ENCODE results near the gene MYRIP.

Gene MYRIP

GRCh38 chr3:39919281-39919680 is 109.9 kb downstream of the MYRIP start:
- WGBS, 2 experiments: 95 to 100% methylated on average over 2 of the region's 2 CpGs
- no peaks in the 10 kb centered on the region for H3K4me1 ChIP-seq (ENCODE audit: control insufficient read depth, insufficient read depth, low read length)
- no peaks in the 10 kb centered on the region for H3K9me3 ChIP-seq (ENCODE audit: control insufficient read depth, low read length)
- no peak overlapping the region for H3K27ac ChIP-seq (ENCODE audit: insufficient read depth, low read depth, low read length, poor library complexity, severe bottlenecking)
- H3K36me3 ChIP-seq (ENCODE audit: control insufficient read depth, insufficient read depth, low read length): no peaks in the 10 kb centered on the region
- H3K27me3 ChIP-seq (ENCODE audit: control insufficient read depth, insufficient read depth, low read length, poor library complexity, severe bottlenecking): no peaks in the 10 kb centered on the region
- H3K4me3 ChIP-seq (ENCODE audit: insufficient read depth, low read depth, low read length): no peak overlapping the region

GRCh38 chr3:39920271-39920670 is 110.9 kb downstream of the MYRIP start:
- 100% methylated on average over 1 of the region's 1 CpG for WGBS, 2 experiments
- no peaks in the 10 kb centered on the region for H3K4me1 ChIP-seq (ENCODE audit: control insufficient read depth, insufficient read depth, low read length)
- H3K4me3 ChIP-seq (ENCODE audit: insufficient read depth, low read depth, low read length): no peak overlapping the region
- H3K27ac ChIP-seq (ENCODE audit: insufficient read depth, low read depth, low read length, poor library complexity, severe bottlenecking): no peak overlapping the region
- H3K27me3 ChIP-seq (ENCODE audit: control insufficient read depth, insufficient read depth, low read length, poor library complexity, severe bottlenecking): no peaks in the 10 kb centered on the region
- no peaks in the 10 kb centered on the region for H3K36me3 ChIP-seq (ENCODE audit: control insufficient read depth, insufficient read depth, low read length)
- H3K9me3 ChIP-seq (ENCODE audit: control insufficient read depth, low read length): no peaks in the 10 kb centered on the region

DNA sequence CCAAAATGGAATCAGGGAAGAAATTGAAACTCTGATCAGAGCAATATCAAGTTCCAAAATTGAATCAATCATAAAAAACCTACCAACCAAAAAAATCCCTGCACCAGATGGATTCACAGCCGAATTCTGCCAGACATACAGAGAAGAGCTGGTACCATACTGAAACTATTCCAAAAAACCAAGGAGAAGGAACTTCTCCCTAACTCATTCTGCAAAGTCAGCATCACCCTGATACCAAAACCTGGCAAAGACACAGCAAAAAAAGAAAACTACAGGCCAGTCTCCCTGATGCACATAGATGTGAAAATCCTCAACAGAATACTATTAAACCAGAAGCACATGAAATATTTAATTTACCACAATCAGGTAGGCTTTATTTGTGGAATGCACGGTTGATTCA is 118.1 kb downstream of the MYRIP start:
- H3K27me3 ChIP-seq (ENCODE audit: control insufficient read depth, insufficient read depth, low read length, poor library complexity, severe bottlenecking): no peaks in the 10 kb centered on the region
- H3K36me3 ChIP-seq (ENCODE audit: control insufficient read depth, insufficient read depth, low read length): no peaks in the 10 kb centered on the region
- H3K4me1 ChIP-seq (ENCODE audit: control insufficient read depth, insufficient read depth, low read length): no peaks in the 10 kb centered on the region
- no peak overlapping the region for H3K4me3 ChIP-seq (ENCODE audit: insufficient read depth, low read depth, low read length)
- WGBS, 2 experiments: 44 to 89% methylated on average over 1 to 2 of the region's 2 CpGs
- H3K27ac ChIP-seq (ENCODE audit: insufficient read depth, low read depth, low read length, poor library complexity, severe bottlenecking): no peak overlapping the region
- H3K9me3 ChIP-seq (ENCODE audit: control insufficient read depth, low read length): no peaks in the 10 kb centered on the region

DNA sequence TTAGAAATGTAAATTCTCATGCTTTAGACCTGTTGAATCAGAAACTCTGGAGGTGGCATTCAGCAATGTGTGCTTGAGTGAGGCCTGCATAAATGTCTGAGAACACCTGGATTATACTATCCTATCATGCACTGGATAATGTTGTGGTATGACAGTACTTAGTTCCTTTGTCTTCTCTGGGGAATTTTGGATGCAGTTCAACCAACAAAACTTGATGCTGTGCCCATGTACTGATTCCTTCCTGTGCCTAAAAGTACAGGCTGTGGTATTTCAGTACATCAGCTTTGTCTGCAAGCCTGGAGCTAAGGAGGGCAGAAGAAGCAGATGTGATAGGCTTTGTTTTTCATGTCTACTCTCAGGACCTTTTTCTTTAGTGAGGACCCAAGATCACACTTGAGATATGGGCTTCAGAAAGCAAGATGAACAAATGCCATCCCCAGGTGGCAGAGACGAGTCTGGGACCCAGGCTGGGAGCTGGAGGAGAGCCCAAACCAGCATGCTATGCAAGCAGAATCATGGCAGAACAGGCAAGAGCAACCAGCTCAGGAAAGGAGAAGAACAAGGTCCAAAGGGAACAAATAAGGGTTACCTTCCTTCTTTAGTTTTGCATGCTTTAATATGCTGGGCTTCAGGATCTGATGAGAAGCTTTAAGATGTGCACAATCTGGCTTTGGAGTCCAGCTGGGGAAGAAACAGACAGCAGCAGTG is 124.7 kb downstream of the MYRIP start:
- 88 to 91% methylated on average over 1 of the region's 1 CpG for WGBS, 2 experiments
- no peaks in the 10 kb centered on the region for H3K36me3 ChIP-seq (ENCODE audit: control insufficient read depth, insufficient read depth, low read length)
- no peak overlapping the region for H3K27ac ChIP-seq (ENCODE audit: insufficient read depth, low read depth, low read length, poor library complexity, severe bottlenecking)
- H3K9me3 ChIP-seq (ENCODE audit: control insufficient read depth, low read length): no peaks in the 10 kb centered on the region
- H3K27me3 ChIP-seq (ENCODE audit: control insufficient read depth, insufficient read depth, low read length, poor library complexity, severe bottlenecking): no peaks in the 10 kb centered on the region
- no peaks in the 10 kb centered on the region for H3K4me1 ChIP-seq (ENCODE audit: control insufficient read depth, insufficient read depth, low read length)
- no peak overlapping the region for H3K4me3 ChIP-seq (ENCODE audit: insufficient read depth, low read depth, low read length)

DNA sequence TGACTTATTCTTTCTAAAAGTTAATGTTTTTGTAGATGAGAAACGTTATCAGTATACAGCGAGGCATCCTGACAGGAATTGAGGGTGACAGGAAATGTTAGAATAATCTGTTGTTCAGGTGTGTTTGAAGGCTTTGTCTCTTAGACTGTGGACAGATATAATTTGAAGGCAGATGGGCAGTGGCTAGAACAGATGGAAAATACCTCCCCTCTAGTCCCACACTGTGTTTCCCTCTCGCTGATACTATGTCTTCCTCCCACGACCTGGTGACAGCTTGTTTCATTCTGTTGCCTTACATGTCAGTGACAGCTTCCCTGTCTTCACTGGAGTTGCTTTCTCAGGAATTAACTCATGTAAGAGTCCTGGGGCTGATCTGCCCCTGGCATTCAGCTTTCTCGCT is 125.3 kb downstream of the MYRIP start:
- Histone ChIP-seq H3K27me3 (ENCODE audit: control insufficient read depth, insufficient read depth, low read length, poor library complexity, severe bottlenecking) (no peaks in the 10 kb centered on the region), H3K9me3 (ENCODE audit: control insufficient read depth, low read length) (no peaks in the 10 kb centered on the region), H3K4me3 (ENCODE audit: insufficient read depth, low read depth, low read length) (no peak overlapping the region), H3K27ac (ENCODE audit: insufficient read depth, low read depth, low read length, poor library complexity, severe bottlenecking) (no peak overlapping the region), H3K4me1 (ENCODE audit: control insufficient read depth, insufficient read depth, low read length) (no peaks in the 10 kb centered on the region), H3K36me3 (ENCODE audit: control insufficient read depth, insufficient read depth, low read length) (no peaks in the 10 kb centered on the region)
- 90 to 92% methylated on average over 5 of the region's 5 CpGs for WGBS, 2 experiments

DNA sequence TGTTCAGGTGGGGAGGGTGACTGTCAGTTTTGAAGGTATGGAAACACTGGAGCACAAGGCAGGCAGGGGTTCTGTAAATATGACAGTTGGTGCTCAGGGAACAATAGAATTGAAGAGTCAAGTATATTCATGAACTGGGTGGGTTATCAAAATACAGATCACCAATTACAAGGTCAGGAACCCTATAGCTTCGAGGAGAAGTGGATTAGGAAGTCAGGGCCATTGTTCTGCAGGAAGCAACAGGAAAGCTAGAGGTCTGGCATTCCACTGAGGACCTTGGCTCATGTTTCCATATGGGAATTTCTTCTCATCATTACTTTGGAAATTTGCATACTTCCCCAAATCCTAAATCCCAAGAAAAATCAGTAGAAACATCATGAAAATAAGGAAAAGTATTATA is 125.9 kb downstream of the MYRIP start:
- no peak overlapping the region for H3K4me3 ChIP-seq (ENCODE audit: insufficient read depth, low read depth, low read length)
- no peaks in the 10 kb centered on the region for H3K27me3 ChIP-seq (ENCODE audit: control insufficient read depth, insufficient read depth, low read length, poor library complexity, severe bottlenecking)
- no peak overlapping the region for H3K27ac ChIP-seq (ENCODE audit: insufficient read depth, low read depth, low read length, poor library complexity, severe bottlenecking)
- H3K36me3 ChIP-seq (ENCODE audit: control insufficient read depth, insufficient read depth, low read length): no peaks in the 10 kb centered on the region
- H3K4me1 ChIP-seq (ENCODE audit: control insufficient read depth, insufficient read depth, low read length): no peaks in the 10 kb centered on the region
- no peaks in the 10 kb centered on the region for H3K9me3 ChIP-seq (ENCODE audit: control insufficient read depth, low read length)
- 63 to 84% methylated on average over 1 of the region's 1 CpG for WGBS, 2 experiments

DNA sequence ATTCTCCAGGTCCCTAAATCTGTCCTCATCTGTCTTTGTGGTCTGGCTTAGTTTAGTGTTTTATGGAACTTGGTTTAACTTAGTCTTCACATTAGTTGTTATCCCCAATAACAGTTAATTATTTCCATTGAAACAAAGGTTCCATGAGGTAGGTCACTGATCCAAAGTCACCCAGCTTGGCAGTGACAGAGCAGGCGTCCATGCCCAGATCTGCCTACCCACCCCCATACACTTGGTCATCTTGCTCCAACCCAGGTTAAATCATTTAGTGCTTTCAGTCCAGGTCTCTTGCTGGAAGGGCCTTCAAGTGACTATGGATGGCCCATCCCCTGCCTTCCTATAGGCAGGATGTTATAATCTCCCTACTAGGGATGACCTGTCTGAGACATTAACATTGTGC is 127.4 kb downstream of the MYRIP start:
- 92 to 96% methylated on average over 1 of the region's 1 CpG for WGBS, 2 experiments
- Histone ChIP-seq H3K4me3 (ENCODE audit: insufficient read depth, low read depth, low read length) (no peak overlapping the region), H3K4me1 (ENCODE audit: control insufficient read depth, insufficient read depth, low read length) (no peaks in the 10 kb centered on the region), H3K36me3 (ENCODE audit: control insufficient read depth, insufficient read depth, low read length) (no peaks in the 10 kb centered on the region), H3K27me3 (ENCODE audit: control insufficient read depth, insufficient read depth, low read length, poor library complexity, severe bottlenecking) (no peaks in the 10 kb centered on the region), H3K27ac (ENCODE audit: insufficient read depth, low read depth, low read length, poor library complexity, severe bottlenecking) (no peak overlapping the region), H3K9me3 (ENCODE audit: control insufficient read depth, low read length) (no peaks in the 10 kb centered on the region)

DNA sequence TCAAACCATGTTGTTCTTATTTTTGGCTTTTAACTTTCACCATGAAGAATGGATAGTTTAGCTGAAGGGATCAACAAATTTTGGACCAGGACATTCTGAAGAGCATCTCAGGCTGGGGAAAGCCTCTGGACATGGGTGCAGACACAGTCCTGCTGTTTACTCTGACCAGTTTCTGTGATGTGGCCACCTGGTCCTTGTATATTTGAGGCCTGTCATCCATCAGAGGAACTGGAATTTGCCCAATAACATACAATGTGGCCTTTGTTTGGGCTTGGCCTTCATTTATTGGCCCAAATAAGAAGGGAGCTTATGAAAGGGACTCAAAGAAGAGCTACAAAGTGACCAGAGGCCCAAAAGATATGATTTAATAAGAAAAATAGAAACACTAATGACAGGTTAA is 127.9 kb downstream of the MYRIP start:
- H3K27ac ChIP-seq (ENCODE audit: insufficient read depth, low read depth, low read length, poor library complexity, severe bottlenecking): no peak overlapping the region
- no peaks in the 10 kb centered on the region for H3K4me1 ChIP-seq (ENCODE audit: control insufficient read depth, insufficient read depth, low read length)

GRCh38 chr3:39937874-39938273 is 128.5 kb downstream of the MYRIP start:
- Histone ChIP-seq H3K4me3 (ENCODE audit: insufficient read depth, low read depth, low read length) (no peak overlapping the region), H3K36me3 (ENCODE audit: control insufficient read depth, insufficient read depth, low read length) (no peaks in the 10 kb centered on the region), H3K9me3 (ENCODE audit: control insufficient read depth, low read length) (no peaks in the 10 kb centered on the region), H3K27me3 (ENCODE audit: control insufficient read depth, insufficient read depth, low read length, poor library complexity, severe bottlenecking) (no peaks in the 10 kb centered on the region), H3K4me1 (ENCODE audit: control insufficient read depth, insufficient read depth, low read length) (no peaks in the 10 kb centered on the region), H3K27ac (ENCODE audit: insufficient read depth, low read depth, low read length, poor library complexity, severe bottlenecking) (no peak overlapping the region)
- no CpG with 5 or more reads among the region's 1 CpG for WGBS, 2 experiments

More for the DNA sequence above, 127.9 kb downstream of the MYRIP start:
- no peaks in the 10 kb centered on the region for H3K36me3 ChIP-seq (ENCODE audit: control insufficient read depth, insufficient read depth, low read length)
- no peak overlapping the region for H3K4me3 ChIP-seq (ENCODE audit: insufficient read depth, low read depth, low read length)
- no peaks in the 10 kb centered on the region for H3K27me3 ChIP-seq (ENCODE audit: control insufficient read depth, insufficient read depth, low read length, poor library complexity, severe bottlenecking)
- H3K9me3 ChIP-seq (ENCODE audit: control insufficient read depth, low read length): no peaks in the 10 kb centered on the region

GRCh38 chr3:39941931-39942330 is 132.5 kb downstream of the MYRIP start:
- Histone ChIP-seq H3K4me1 (ENCODE audit: control insufficient read depth, insufficient read depth, low read length) (no peaks in the 10 kb centered on the region), H3K36me3 (ENCODE audit: control insufficient read depth, insufficient read depth, low read length) (no peaks in the 10 kb centered on the region), H3K27ac (ENCODE audit: insufficient read depth, low read depth, low read length, poor library complexity, severe bottlenecking) (no peak overlapping the region), H3K27me3 (ENCODE audit: control insufficient read depth, insufficient read depth, low read length, poor library complexity, severe bottlenecking) (no peaks in the 10 kb centered on the region), H3K4me3 (ENCODE audit: insufficient read depth, low read depth, low read length) (no peak overlapping the region), H3K9me3 (ENCODE audit: control insufficient read depth, low read length) (no peaks in the 10 kb centered on the region)
- WGBS, 2 experiments: 88 to 96% methylated on average over 5 of the region's 5 CpGs
